HG03469 (cell line): ENCODE measurements around the gene MYH9.
"Not testable (repeated sequence)": the region's sequence is repeated elsewhere in the genome, so short reads cannot be mapped to it uniquely, and the experiment has no call there.

Experiments used
- ATAC-seq: cut with Tn5 transposase; IDR thresholded peaks from one replicate; pipeline ENCODE4 v1.9.1; 2021; ENCODE audit warnings: mild to moderate bottlenecking, moderate library complexity, moderate number of reproducible peaks; ENCODE audit not compliant: unreplicated experiment

Gene MYH9

GRCh38 chr22:36298118-36298517 lies 89.6 kb downstream of the MYH9 start:
- no peak for ATAC-seq

DNA sequence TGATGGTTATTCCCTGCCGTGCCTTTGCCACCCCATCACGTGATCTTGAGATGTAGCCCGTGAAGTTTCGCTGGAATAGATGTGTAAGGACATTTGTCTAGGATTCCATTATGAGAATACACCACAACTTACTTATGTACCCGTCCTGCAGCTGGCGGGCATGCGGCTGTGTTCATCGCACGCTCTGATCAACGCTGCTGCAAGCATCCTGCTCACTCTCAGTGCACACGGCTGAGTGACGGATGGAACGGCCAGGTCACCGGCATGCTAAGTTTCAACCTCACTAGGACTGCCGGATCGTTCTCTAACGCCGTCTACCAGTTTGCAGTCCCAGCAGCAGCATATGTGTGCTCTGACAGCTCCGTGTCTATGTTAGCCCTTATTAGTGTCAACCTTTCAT lies 90.2 kb downstream of the MYH9 start:
- no peak for ATAC-seq

- ATAC-seq: no peak
These were observed 91.1 kb downstream of the MYH9 start for GRCh38 chr22:36296690-36297089.

GRCh38 chr22:36295247-36295646 lies 92.5 kb downstream of the MYH9 start:
- ATAC-seq: no peak

GRCh38 chr22:36294801-36295200 lies 93.0 kb downstream of the MYH9 start:
- no peak for ATAC-seq

DNA sequence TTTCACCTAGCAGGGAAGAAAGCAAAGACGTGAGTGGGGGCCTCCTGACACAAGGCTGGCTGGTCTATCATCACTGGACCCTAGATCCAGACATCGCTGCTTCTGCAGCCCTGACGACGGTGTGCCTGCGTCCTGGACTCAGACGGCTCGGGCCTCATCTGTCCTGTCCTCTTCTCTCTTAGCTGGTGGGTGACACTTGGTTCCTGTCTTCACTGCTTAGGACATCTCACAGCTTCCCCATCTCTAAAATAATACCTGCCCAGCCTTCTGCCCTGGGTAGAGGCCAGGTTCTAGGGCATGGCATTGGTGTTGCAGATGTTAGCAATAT lies 93.5 kb downstream of the MYH9 start:
- no peak for ATAC-seq

DNA sequence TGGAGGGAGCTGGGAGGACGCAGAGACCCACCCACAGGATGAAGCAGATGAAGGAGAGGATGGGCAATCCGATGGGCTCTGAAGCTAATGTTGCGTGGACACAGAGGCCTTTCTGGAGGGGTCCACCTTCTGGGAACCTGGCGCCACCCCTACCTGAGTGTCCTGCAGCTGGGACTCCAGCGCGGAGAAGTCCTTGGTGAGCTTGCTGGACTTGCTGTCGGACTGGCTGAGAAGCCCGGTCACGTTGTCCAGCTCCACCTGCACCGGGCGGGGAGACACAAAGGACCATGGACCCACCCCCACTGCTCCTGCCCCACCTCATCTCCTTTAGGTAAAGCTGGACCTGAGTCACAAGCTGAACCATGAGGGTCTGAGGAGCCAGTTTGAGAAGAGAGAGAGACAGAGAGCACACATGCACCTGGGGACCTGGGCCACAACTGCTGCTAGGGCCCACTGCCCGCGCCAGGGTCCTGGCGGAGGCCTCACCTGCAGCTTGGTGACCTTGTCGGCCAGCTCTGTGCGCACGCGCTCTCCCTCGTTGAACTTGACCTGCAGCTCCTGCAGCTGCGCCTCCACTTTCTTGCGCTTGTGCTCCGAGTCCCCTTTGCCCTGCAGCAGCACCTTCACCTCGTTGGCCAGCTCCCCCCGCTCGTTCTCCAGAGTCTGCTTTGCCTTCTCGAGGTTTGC lies 94.0 kb downstream of the MYH9 start:
- ATAC-seq: no peak

DNA sequence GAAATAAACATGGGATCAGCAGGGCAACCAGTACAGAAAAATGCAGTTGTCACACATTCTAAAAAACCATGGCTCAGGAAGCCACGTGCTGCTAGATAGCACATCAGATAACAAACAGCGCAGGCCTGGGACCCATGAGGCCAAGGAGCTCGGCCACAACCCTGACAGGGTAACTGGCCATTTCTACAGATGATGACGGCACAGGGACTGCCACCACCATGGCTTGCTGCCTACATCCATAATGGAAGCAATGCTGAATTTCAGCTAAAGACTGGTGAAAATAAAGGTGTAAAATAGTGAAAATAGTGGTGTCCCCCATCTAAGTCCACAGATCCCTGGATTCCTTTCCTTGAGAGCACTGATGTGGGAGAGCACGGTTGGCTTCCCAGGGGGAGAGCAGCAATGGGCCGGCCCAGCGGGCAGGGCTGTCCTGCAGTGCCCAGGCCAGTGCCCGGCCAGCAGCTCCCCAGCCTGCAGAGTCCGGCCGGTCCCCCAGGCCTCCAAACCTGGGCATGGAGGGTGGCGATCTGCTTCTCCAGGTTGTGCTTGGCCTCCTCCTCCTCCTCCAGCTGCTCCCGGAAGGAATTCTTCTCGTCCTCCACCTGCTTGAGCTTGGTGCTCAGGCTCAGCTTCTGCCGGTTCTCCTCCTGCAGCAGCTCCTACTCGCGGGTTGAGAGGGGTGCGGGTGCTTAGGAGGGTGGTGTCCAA lies 94.8 kb downstream of the MYH9 start:
- no peak for ATAC-seq

DNA sequence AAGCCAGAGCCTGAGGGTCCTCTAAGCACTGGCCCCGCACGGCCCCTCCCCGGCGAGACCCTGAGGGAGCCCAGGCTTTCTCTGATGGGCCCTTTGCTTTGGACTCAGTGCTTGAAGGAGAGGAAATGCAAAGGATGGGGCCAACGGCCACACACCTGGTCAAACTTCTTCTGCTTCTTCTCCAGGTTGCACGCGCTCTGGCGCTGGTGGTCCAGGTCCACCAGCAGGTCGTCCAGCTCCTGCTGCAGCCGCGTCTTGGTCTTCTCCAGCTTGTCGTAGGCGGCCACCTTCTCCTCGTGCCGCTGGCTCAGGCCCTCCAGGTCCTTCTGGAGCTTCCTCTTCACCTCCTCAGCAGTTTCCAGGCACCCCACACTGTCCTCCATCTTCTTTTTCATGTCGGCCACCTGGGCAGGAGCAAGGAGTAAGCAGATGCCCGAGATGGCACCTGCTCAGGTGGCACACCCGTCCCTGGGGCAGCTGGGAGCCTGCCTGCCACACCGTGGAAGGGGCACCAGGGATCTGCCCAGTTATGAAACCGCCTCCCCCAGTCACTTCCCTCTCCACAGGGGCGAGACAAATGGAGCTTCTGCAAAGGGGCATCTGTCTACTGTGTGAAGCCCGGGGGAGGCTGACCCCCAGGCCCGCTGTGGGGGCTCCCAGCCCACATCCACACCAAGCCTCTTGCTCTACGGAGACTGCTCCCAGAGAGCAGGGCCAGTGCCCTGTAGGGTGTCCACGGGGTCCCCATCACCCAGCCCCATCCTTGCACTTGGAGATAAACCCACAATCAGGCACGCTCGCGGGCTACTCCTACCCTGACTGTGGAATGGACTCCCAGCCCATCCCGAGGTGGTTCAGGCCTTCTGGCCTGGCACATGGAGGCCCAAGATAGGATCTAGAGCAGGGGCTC lies 95.7 kb downstream of the MYH9 start:
- no peak for ATAC-seq

- ATAC-seq: not testable (repeated sequence)
These were observed 97.2 kb downstream of the MYH9 start for GRCh38 chr22:36290391-36291075.

GRCh38 chr22:36289948-36290371 lies 97.8 kb downstream of the MYH9 start:
- ATAC-seq: not testable (repeated sequence)

DNA sequence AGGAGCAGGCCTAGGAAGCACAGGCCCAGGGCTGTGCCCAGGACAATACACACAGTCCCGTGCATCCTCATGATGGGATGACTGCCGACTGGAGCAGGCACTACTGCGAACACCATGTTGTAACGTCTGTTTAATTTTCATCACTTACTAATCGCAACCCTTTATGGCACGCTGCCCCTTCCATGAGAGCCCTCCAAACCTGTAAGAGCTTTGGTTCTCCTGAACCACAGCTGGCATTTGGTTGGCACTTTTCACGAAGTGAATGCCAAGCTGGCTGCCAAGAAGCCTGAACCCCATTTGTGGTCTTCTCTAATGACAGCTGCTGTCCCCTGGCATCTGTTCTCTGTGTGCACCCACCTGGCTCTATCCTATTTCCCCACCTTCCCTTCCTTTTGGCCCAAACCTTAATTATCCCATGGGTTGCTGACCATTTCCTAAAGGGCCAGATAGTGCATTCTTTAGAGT lies 98.3 kb downstream of the MYH9 start:
- no peak for ATAC-seq

GRCh38 chr22:36288571-36289405 lies 99.0 kb downstream of the MYH9 start:
- no peak for ATAC-seq

DNA sequence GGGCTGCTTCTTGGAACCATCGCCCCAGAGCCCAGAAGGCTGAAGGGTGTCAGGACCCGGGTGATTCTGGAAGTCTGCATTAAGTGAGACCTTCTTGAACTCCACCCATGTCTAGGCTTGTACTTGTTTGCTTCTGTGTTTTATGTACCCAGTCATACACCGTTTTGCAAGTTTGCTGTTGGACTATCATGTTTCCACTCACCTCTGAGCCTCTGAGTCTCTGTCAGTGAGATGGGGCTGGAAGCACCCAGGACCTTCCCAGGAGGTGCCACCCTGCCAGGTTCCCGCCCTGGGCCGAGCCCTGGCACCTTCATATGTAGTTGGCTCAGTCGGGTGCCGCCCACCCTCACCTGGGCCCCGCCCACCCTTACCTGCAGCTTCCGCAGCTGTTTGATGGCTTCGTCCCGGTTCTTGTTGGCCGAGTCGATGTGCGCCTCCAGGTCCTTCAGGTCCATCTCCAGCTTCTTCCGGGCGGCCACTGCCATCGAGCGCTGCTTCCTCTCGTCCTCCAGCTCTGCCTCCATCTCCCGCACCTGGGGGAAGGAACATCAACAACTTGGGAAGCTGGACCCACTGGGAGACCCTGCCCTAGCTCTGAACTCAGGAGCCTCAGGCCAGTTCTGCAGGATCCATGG lies 99.8 kb downstream of the MYH9 start:
- no peak for ATAC-seq

DNA sequence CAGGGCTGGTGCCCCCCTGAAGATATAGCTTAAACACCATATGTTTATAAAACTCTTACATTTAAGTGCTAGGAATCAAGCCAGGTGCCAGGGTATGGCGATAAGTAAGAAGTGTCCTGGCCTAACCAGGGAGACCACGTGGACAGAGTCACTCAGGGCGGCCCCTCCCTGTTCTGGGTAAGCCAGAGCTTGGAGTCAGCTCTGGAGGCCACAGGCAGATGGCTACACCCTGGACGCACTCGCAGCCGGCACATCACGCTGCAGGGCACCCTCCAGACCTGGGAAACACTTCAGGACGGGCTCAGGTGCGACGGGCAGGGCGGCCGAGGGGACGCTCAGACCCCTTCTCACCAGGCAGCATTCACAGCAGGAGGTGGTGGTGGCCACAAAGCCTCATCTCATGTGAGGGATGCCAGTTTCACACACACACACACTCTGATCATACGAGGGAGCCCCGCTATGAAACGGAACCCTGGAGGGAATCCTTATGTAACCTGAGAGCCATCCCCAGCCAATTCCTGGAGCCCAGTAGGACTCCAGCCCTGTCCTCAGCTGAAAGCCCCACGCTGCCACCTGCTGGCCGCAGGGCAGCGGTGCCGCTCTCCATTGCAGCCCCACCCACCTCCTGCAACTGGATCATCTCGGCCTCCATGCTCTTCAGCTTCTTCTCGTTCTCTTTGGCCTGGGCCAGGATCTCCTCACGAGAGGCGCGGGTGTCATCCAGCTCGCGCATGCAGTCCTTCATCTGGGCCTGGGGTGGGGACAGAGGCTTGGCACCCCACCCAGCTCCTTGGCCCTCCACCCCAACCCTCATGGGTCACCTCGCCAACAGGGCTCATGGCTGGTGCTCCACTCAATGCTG lies 101.4 kb downstream of the MYH9 start:
- no peak for ATAC-seq

DNA sequence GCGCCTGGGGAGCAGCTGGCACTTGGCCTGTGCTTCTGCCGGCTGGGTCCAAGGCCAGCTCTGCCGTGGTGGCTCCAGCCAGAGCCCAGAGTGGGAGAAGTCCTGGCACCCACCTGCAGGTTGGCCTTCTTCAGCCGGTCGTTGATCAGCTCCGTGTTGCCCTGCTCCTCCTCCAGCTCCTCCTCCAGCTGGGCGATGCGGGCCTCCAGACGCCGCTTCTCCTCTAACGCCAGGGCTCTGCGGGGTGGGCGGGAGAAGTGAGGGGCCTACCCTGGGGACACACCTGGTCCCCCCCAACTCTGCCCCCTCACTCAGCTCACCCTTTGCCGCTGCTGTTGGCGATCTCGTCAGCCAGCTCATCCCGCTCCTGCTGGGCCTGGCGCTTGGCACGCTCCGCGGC lies 102.2 kb downstream of the MYH9 start:
- no peak for ATAC-seq

DNA sequence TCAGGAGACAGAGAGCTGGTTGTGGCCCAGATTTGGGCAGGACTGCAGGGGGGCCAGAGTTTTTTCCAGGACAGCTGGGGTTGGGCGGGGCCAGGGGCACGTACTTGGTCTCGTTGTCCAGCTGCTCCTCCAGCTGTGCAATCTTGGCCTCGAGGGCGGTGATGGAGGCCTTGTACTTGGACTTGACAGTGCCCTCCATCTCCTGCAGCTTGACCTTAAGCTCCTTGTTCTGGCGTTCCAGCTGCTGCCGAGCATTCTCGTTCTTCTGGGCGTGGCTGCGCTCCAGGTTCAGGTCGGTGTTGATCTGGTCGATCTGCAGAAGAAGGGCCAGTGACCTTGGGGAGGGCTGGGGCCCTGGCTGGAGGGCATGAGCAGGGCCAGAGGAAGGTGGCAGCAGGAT lies 102.8 kb downstream of the MYH9 start:
- no peak for ATAC-seq

GRCh38 chr22:36284171-36284571 lies 103.6 kb downstream of the MYH9 start:
- no peak for ATAC-seq
